Retinal pigment epithelial cell (primary cell): ENCODE results near the gene KCNN1.
"Not testable (repeated sequence)": the region's sequence is repeated elsewhere in the genome, so short reads cannot be mapped to it uniquely, and the experiment has no call there.

ENCODE experiments used
- DNase-seq: peaks from one replicate; pipeline ENCODE4 v3.0.0-alpha.2; 2010; ENCODE audit warnings: low read depth
- H3K4me3 ChIP-seq: 2 replicates; pipeline ENCODE4 v1.5.1; 2011; ENCODE audit warnings: mild to moderate bottlenecking, low read length, control low read depth, moderate library complexity
- CTCF ChIP-seq: conservative IDR thresholded peaks from 2 replicates; pipeline ENCODE4 v1.5.1; 2011; ENCODE audit warnings: low read depth, low read length, control low read depth, inconsistent platforms

The KCNN1 gene

GRCh38 chr19:17966550-17967256 is at the start of gene KCNN1:
TSS of gene KCNN1 (plus strand) at chr19:17967107. CDS start at chr19:17973889, 6,782 bp downstream.
- peak within 1 kb of the TSS; percentile 37 for H3K4me3 ChIP-seq
- TF ChIP-seq CTCF: no peak
- DNase-seq: no peak

GRCh38 chr19:17918151-17918550 is 48.8 kb upstream of the KCNN1 start:
- DNase-seq, H3K4me3 ChIP-seq: not testable (repeated sequence)

DNA sequence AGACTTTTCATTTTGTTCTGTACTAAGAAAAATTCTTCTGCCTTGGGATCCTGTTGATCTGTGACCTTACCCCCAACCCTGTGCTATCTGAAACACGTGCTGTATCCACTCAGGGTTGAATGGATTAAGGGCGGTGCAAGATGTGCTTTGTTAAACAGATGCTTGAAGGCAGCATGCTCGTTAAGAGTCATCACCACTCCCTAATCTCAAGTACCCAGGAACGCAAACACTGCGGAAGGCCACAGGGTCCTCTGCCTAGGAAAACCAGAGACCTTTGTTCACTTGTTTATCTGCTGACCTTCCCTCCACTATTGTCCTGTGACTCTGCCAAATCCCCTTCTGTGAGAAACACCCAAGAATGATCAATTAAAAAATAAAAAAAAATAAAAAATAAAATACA is 47.8 kb upstream of the KCNN1 start:
- DNase-seq, H3K4me3 ChIP-seq: not testable (repeated sequence)

- no peak for TF ChIP-seq CTCF
- DNase-seq: no peak
- H3K4me3 ChIP-seq: no peak overlapping the region
Observed at GRCh38 chr19:17920527-17920926, 46.4 kb upstream of the KCNN1 start.

DNA sequence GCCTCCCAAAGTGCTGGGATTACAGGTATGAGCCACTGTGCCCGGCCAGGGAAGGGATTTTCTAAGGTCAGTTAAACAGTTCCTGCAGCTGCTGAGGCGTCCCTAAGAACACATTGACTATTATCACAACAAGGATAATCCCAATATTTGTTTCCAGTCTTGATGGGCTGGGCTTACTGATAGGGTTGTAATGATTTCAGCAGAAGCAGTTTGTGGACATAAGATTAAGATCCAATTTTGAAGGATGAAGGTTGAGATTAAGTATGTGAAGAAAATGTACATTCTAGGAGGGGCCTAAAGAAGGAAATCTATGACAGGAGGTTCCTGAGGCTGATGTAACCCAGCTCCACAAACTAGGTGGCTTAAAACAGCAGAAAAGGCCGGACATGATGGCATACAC is 44.8 kb upstream of the KCNN1 start:
- H3K4me3 ChIP-seq: no peak overlapping the region
- no peak for TF ChIP-seq CTCF
- no peak for DNase-seq

DNA sequence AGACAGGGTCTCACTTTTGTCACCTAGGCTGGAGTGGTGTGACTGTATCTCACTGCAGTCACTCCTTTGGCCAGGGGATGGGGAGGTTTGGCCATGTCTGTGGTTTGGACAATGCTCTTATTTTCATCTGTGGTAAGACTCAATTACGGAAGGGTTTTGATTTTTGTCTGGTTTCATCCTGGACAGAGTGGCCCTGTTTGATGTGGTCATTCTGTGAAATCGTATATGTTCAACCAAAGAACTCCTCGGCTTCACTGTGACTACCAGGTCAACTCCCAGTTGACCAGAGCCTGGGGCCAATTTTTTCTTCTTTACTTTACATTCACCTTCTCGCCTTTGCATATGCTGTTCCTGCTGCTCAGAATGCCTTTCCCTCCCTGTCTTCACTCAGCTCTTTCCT is 40.9 kb upstream of the KCNN1 start:
- H3K4me3 ChIP-seq: no peak overlapping the region
- no peak for TF ChIP-seq CTCF
- no peak for DNase-seq

GRCh38 chr19:17929056-17929455 is 37.9 kb upstream of the KCNN1 start:
- DNase-seq: no peak
- TF ChIP-seq CTCF: no peak
- H3K4me3 ChIP-seq: no peak overlapping the region

DNA sequence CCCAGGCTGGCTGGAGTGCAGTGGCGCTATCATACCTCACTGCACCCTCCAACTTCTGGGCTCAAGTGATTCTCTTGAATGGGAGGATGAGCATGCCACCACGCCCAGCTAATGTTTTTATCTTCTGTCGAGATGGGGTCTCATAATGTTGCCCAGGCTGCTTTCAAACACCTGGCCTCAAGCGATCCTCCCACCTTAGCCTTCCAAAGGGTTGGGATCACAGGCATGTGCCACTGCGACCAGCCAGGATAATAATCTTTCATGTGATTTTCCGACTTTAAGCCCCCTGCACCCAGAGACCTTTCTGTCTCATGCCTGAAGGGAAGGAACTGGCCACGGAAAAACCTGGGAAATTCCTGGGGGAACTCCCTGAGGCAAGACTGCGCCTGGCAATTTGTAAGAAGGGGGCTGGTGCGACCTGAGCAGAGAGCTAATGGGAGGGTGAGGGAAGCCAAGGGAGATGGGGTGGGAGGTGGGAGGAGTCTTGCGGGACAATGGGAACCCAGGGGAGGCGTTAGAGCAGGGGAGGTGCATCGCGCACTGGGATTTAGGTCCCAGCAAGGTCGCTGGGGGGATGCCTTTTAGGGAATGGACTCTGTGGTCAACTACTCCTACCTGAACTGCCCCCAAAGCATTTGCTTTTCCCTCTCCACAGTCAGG is 35.2 kb upstream of the KCNN1 start:
- peak overlapping the region; percentile 89 for H3K4me3 ChIP-seq
- DNase-seq: no peak
- no peak for TF ChIP-seq CTCF
